NCI-H748 treated with DMSO at 0.1 percent for 48 hours (cell line): ENCODE results near the gene WIPF3.

Experiments used
- DNase-seq: peaks from one replicate; lab custom pipeline; 2025; lab: John Stamatoyannopoulos, UW

The WIPF3 gene

GRCh38 chr7:29806208-29806994 is at the start of gene WIPF3:
Gene WIPF3 (plus strand): TSS chr7:29806508. CDS start chr7:29834725, 28,217 bp downstream.
- DNase-seq, result no peak

DNA sequence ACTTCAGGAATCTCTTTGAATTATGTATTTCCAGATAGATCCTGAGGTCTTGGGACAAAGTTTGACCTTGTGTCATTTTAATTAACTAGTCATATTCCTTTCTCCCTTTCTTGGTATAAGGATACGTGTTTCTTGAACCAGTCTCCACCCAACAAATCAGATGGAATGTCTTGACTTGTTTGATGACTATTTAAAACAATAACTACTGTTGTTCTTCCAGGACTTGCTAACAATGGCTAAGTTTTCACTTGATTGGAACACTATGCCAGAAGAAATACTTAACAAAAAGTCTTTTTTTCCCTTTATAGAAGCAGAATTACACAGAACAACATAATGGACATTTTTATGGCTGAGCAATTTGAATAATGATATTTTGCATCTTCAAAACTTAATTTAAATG is 43.0 kb upstream of the WIPF3 start:
- no peak for DNase-seq

- no peak for DNase-seq
Observed at GRCh38 chr7:29764227-29764626, 42.1 kb upstream of the WIPF3 start.

GRCh38 chr7:29765490-29765889 is 40.8 kb upstream of the WIPF3 start:
- DNase-seq, result no peak

- no peak for DNase-seq
Observed at GRCh38 chr7:29770371-29770770, 35.9 kb upstream of the WIPF3 start.

DNA sequence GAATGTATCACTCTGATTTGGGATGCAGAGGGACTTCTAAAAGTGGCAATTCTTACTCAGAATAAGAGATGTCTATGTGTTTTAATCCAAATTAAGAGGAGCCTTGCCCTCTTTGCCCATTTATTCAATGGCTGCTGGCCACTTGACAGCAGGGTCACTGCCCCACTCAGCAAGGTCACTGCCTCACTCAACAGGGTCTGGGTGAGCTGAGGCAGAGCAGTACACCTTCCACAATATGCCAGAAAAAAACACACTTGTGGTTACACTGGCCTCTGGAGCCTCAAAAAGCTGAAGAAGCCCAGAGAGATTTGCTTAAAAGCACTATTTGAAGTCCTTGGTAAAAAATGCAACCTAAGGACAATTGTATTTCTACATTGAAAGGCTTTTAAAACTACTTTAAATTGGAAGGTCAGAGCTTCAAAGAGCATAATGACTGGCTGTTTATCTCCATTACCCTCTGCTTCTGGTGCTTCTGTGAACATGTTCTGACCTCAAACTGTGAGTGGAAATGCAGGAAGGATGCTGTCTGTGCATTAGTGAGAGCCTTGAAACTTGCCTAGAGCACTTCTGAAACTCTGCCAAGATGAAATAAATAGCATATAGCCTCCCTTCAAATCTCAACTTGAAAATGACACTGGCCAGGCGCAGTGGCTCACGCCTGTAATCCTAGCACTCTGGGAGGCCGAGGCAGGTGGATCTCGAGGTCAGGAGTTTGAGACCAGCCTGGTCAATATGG is 35.1 kb upstream of the WIPF3 start:
- no peak for DNase-seq

GRCh38 chr7:29779017-29779416 is 27.3 kb upstream of the WIPF3 start:
- no peak for DNase-seq

- no peak for DNase-seq
Observed at GRCh38 chr7:29780346-29780745, 26.0 kb upstream of the WIPF3 start.

DNA sequence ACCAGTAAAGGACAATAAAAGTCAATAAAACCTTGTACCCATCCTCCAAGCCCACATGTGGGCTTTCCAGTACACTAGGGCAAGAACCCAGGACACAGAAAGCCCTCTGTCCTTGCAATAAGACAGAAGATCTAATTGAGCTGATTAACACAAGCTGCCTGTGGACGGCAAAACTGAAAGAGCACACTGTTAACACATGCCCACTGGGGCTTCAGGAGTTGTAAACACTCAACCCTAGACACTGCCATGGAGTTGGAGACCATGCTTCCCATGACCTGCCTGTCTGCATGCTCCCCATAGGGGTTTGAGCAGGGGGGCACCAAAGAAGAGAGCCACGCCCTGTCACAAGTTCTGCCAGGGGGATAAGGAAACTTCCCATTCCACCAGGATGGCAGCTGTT is 22.6 kb upstream of the WIPF3 start:
- no peak for DNase-seq

- DNase-seq, result no peak
Observed at GRCh38 chr7:29793507-29793906, 12.8 kb upstream of the WIPF3 start.

DNA sequence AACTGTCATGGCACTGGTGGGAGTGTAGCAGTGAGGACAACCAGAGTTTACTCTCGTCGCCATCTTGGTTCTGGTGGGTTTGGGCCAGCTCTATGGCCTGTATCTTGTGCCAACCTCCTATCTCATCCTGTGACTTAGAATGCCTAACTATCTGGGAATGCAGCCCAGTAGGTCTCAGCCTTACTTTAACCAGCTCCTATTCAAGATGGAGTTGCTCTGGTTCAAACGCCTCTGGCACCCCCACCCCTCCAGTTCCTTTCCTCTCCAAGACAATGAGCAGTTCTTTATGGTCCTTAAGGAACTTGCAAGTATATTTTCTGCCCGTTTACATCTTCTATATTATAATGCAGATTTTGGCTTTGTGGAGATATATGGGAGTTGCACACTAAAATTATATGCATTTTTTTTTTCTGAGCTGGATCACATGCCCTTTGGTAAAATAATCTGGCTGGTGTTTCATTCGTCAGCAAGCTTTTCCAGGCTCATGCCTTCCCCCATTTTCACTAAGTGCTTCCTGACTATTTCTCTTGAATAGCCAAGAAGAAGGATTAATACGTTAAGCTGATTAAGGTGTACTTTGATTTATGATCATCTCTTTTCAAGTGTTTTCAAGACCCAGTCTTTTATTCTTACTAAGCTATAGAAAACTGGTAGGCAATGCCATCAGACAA is 11.2 kb upstream of the WIPF3 start:
- DNase-seq, result no peak

DNA sequence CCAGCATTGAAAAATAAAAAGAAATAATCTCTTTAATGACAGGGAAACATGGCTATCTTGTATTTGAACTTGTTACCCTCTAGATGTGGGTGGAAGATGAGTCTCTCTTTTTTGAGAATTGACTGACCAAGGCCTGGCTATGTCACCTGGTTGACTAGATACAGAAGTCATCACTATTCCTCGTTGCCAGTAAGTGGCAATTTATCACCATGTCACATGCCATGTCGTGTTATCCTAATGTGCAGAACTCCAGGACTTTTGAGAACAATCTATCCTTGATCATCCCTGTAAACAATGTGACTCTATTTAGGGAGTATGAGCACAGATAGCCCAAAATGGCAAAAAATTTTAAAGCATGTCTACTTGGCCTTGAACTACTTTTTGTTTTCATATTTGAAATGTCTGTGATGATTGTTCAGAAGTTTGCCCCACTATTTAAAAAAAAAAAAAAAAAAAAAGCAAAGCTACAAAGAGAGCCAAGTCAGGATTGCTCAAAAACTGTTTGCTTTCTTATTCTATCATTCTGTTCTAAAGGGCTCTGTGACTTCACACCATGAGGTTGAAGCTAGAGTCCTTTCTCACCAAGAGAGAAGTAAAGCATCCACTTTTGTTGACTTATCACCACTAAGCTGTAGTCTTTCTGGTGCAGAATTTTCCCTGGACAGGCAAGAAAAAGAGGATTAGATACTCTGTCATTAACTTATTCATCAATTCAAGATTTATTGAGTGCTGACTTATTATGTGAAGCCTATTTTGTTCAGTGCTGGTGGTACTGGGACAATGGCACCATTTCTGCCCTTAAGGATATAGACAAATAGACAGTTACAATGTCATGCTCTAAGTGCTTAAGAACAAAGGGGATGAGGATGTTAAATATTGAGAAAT is 10.4 kb upstream of the WIPF3 start:
- no peak for DNase-seq

DNA sequence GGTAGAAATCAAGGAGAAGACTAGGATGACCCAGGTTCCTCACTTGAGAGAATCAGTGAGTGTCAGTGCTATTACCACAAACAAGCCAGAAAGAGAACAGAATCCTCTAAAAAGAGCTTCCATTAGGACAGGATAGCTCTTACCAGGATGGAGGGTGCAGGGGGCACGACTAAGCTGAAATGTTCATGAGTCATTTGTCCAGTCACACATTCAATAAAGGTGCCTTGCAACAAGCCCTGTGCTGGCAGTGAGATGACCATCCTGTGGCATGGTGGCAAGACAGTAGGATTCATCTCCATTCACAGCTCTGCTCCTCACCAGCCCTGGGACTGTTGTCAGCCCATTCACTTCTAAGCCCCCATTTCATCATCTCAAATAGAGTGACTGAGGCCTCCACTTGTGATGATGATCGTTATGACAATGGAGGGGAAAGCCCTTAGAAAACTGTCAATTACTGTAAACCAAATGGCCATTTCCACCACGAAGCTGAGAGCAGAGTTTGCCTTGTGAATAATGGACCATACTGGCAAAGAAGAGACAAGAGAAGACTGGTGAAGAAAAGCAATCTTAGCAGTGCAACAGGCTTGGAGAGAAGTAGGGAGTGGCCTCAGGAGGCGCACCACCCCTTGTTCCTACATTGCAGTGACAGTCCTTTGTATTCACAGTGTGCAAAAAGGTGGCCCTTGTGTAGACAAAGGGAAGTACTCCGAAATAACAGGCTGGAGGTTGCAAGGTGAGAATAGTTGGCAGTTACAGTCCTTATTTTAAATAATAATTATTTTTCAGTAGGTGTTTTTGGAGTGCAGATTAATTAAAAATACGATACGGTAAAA is 9.0 kb upstream of the WIPF3 start:
- DNase-seq, result no peak

DNA sequence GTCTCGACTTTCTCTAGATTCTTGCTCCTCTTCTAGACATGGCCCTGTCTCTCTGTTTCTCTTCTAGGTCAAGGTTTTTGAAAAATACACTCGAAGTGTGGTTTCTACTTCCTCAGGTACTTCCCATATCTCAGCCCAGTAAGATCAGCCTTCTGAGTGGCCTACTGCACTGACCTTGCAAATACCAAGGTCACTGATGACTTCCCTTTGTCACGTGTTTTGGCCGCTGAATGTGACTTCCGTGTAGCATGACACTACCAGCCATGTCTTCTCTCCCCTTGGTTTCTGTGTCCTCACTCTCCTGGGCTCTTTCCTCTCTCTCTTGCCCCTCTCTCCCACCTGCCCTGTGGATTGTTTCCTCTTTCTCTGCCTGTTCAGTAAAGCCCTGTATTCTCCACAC is 7.9 kb upstream of the WIPF3 start:
- no peak for DNase-seq

DNA sequence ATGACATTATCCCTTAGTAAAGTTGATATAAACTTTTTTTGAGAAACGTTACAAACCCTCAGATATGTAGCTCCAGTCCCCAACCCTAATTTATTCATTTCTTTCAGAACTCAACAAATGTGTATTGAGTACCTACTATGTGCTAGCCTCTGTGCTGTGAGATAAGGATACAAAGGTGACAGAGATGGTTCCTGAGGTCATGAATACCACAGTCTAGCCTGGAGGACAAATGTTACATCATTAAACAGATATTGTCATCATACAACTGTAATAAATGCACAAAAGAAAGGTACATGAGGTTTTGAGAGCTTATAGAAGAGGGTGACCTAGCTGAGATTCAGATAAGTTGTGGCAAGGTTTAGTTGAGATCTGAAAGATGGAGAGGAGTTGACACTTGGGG is 4.4 kb upstream of the WIPF3 start:
- DNase-seq, result no peak

- no peak for DNase-seq
Observed at GRCh38 chr7:29805031-29805430, 1.3 kb upstream of the WIPF3 start.

DNA sequence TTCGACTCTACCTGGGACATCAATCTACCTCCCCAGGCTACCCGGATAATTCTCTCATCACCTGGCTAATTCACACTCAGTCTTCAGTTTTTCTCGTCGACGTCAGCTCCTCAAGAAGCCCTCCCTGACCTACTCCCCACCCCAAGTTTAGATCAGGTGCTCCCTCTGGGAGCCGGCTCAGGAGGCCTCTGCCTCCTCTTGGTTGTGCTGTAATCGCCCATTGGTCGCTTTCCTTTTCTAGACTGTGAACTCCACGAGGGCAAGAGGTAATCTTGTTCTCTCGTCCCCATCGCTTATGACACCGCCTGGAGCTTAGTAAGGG is 461 bp upstream of the WIPF3 start:
- no peak for DNase-seq

DNA sequence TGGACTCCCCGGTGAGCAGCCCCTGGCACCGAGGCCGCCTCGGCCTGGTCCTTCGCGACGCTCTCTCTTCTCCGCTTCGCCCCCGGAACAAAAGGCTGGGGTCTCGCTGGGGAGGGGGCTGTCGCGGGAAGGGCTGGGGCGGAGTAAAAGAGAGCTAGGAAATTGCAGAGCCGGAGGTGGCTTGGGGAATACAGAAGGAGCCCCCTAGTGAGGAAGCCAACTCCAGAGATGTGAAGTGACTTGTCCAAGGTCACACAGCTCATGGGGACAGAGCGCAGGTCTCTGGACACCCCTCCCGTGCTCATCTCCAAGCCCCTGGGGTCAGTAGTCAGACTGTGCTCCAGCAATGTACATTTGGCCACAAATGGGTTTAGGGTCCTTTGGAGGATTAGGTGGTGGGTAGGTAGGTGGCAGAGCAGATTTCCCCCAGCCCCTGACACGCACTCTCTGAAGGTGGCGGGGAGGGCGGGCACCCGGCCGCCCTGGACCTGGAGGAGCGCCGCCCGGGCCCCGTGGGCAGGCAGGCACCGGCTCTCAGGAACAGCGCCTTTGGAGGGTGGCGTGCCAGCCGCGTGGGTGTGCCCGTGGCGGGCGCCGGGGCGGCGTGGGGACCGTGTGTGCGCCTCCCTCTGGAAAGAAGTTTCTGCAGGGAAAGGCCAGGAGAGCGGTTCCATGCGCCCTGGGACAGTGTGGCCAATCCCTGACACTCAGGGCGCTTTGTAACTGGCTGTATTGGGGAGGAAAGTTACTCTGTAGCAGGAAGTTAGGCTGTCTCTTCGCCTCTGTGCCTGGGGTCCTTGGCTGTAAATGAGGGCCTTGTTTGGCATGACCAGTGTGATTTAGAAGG is 910 bp downstream of the WIPF3 start:
- no peak for DNase-seq

DNA sequence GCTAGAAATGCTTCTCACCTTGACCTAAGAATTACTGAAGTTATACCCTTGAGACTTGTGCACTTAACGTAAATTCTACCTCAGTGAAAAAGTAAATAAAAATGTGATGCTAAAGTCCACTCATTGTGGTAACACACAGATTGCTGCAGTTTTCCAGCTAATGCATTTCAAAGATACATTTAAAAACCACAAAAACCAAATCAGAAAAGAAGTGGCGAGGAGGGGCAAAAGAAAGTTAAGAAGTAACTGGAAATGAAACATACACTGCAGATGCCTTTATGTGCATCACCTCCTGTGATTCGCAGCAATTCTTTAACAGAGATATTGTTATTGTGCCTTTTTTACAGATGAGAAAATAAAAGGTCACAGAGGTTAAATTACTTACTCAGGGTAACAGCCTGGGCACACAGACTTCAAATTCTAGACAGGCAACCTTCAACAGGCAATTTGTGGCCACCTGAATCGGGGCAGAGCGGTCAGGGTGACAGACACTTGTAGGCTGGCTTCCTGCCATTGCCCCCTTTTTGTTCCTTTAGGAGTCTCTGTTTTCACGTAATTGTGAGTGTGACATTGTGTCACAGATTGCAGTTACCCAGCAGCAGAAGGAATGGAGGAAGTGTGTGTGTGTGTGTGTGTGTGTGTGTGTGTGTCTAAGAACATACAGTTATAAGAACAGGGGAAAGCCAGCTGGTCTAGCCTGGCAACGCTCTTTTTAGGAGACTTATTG is 1.9 kb downstream of the WIPF3 start:
- no peak for DNase-seq
